NCI-H748 (cell line): ENCODE data around the gene TMTC2.

Experiments
- DNase-seq: peaks from one replicate; lab custom pipeline; 2025; ENCODE audit not compliant: unreplicated experiment; lab: John Stamatoyannopoulos, UW

The TMTC2 gene

GRCh38 chr12:82950356-82950755 is 263.6 kb downstream of the TMTC2 start:
- no peak for DNase-seq

GRCh38 chr12:82952946-82953345 is 266.2 kb downstream of the TMTC2 start:
- DNase-seq = no peak

- DNase-seq = no peak
These were observed 266.7 kb downstream of the TMTC2 start for GRCh38 chr12:82953397-82953796.

- no peak for DNase-seq
These were observed 267.4 kb downstream of the TMTC2 start for GRCh38 chr12:82954064-82954463.

- no peak for DNase-seq
These were observed 267.9 kb downstream of the TMTC2 start for GRCh38 chr12:82954572-82954971.

- no peak for DNase-seq
These were observed 268.3 kb downstream of the TMTC2 start for GRCh38 chr12:82955043-82955442.

- DNase-seq = no peak
These were observed 272.3 kb downstream of the TMTC2 start for GRCh38 chr12:82958966-82959365.

- DNase-seq = no peak
These were observed 273.1 kb downstream of the TMTC2 start for GRCh38 chr12:82959821-82960220.

GRCh38 chr12:82961835-82962234 is 275.1 kb downstream of the TMTC2 start:
- no peak for DNase-seq

- no peak for DNase-seq
These were observed 277.2 kb downstream of the TMTC2 start for GRCh38 chr12:82963956-82964355.

GRCh38 chr12:82964446-82964845 is 277.7 kb downstream of the TMTC2 start:
- DNase-seq = no peak

GRCh38 chr12:82966001-82966559 is 279.4 kb downstream of the TMTC2 start:
- no peak for DNase-seq

GRCh38 chr12:82968631-82969367 is 282.1 kb downstream of the TMTC2 start:
- no peak for DNase-seq

- DNase-seq = no peak
These were observed 283.9 kb downstream of the TMTC2 start for GRCh38 chr12:82970614-82971013.

GRCh38 chr12:82971584-82971983 is 284.9 kb downstream of the TMTC2 start:
- DNase-seq = peak; percentile 57

GRCh38 chr12:82972624-82973023 is 285.9 kb downstream of the TMTC2 start:
- no peak for DNase-seq

- DNase-seq = no peak
These were observed 286.9 kb downstream of the TMTC2 start for GRCh38 chr12:82973592-82973991.

GRCh38 chr12:82981150-82981549 is 294.4 kb downstream of the TMTC2 start:
- DNase-seq = no peak

GRCh38 chr12:82994117-82994516 is 307.4 kb downstream of the TMTC2 start:
- DNase-seq = no peak

- DNase-seq = peak; percentile 89
These were observed 309.6 kb downstream of the TMTC2 start for GRCh38 chr12:82996168-82996812.

- DNase-seq = no peak
These were observed 311.8 kb downstream of the TMTC2 start for GRCh38 chr12:82998509-82998908.

GRCh38 chr12:83003026-83003425 is 316.3 kb downstream of the TMTC2 start:
- DNase-seq = no peak
